ENCODE measurements around the gene OSER1.
A peak's percentile ranks its signal among the peaks of the same experiment; 100 is the strongest.

OSER1 gene

DNA sequence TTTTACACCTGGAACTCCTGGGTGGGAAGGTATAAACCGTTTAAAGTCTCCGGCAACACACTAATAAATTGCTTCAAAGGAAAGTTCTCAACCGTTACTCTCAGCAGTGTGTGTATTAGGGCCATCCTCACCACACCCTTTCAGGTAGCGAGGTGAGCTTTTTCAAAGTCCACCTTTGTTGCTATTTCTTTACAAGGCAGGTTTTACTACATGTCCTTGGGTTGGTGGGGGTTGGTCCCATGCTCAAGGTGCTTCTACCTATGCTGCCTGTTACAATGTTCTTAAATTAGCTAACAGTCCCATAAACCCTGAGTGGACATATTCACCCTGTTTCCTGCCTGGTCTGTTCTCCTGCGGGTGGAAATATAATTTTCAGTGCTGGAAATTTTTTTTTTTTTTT is 13.2 kb upstream of the OSER1 start:
- DNase-seq, result no peak

DNA sequence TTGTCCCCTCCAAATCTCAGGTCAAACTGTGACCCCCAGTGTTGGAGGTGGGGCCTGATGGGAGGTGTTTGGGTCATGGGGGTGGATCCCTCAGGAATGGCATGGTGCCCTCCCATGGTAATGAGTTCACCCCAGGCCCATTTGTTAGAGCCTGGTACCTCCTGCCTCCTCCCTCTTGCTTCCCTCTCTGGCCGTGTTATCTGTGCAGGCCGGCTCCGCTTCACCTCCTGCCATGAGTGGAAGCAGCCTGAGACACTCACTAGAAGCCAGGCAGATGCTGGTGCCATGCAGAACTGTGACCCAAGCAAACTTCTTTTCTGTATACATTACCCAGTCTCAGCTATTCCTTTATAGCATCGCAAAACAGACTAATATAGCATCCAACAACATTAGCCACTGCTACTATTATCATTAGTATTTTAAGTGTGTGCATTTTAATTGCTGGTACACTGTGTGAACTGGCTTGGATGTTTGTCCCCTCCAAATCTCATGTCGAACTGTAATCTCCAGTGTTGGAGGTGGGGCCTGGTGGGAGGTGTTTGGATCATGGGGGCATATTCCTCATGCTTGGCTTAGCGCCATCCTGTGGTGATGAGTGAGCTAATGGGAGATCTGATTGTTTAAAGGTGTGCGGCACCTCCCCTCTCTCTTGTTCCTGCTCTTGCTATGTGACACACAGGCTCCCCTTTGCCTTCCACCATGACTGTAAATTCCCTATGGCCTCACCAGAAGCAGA is 12.2 kb upstream of the OSER1 start:
- no peak for DNase-seq

DNA sequence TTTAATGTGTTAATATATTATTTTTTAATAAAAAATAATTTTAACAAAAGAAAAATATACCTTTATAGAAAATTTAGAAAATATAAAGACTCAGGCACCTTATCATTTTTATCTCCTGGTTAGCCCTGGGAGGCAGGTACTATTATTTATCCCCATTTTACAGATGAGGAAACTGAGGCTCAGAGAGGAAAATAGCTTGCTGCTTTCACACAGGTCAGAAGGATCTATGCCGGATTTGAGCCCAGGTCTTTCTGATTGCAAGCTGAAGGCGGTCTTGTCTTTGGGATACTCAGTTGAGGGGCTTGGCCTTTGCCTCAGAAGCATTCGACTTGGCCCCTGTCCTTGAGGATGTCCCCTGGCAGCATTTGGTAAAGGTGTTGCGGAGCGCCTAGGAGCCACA is 11.5 kb upstream of the OSER1 start:
- no peak for DNase-seq

DNA sequence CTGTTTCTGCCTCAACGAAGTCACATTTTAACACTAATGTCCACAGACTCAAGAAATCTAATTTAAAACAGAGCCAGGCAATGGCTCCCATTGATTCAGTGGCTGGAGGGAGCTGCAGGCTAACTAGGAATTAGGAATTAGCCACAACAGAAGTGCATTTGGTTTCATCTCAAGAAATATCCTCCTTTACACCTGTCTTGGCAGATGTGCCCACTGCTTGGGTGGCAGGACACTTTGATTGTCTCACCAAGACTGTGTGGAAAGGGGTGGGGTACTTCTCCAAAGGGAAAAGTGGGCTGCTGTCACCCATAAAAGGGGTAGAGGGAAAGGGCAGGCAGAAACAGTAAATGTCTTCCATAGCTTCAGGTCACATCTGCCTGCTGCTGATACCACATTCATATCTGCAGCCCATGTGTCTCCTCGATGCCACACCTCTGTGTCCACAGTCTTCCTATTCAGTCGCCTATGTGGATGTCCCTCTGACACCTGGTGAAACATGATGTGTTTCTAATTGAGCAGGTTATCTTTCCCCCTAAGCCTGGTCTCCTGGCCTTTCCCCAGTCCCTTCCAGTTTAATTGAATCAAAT is 10.9 kb upstream of the OSER1 start:
- DNase-seq, result peak; percentile 22

DNA sequence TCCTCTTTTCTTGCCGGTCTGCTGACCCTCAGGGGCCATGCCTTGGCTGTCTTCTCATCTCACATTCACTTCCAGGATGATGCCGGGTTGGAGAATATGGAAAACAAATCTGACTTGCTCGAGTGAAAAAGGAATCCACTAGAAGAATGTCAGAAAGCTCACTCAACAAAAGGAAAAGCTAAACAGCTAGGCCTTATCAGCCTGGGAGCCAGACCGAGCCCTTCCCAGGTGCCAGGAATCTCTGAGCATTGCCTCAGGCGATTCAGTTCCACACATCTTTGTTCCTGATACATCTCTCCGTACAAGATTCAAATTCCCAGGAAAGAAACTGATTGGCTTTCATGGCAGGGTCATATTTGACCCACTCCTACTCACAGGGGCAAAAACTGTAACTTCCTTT is 9.2 kb upstream of the OSER1 start:
- DNase-seq, result no peak

DNA sequence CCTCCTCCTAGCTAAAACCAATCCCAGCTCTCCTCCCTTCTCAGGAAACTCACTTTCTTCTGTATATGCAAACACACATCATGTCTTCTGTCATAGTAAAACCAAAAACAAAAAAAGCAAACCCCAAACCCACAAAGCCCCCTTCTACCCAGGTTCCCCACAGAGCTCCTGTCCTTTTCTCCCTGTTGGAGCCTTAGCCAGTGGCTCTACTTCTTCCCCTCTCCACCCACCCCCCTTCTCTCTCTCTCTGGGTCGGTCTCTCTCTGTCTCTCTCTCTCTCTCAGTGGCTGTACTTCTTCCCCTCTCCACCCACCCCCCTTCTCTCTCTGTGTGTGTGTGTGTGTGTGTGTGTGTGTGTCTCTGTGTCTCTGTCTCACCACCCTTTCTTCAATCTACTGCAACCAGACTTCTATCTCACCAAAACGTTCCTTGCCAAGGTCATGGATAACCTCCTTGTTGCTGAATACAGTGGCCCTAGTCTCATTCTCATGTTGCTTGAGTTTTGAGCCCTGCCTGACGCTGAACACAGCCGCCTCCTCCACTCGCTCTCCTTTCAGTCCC is 8.7 kb upstream of the OSER1 start:
- DNase-seq, result no peak

DNA sequence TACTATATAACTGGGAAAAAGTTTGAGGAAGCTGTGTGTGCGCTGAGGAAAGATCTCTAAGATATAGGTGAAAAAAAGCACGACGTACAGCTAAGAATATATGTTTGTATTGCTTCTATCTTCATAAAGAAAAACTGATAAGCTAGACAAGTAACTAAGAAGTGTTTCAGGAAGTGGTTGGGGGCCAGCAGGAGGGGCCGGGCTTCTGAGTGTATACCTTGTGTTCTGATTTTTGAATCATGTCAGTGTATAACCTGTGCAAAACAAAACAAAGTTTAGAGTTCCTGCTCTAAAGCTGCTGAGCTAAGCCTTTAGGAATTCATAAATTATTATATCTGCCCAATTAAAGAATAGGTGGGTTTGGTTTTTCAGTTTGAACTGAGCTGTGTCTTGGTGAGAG is 7.9 kb upstream of the OSER1 start:
- no peak for DNase-seq

DNA sequence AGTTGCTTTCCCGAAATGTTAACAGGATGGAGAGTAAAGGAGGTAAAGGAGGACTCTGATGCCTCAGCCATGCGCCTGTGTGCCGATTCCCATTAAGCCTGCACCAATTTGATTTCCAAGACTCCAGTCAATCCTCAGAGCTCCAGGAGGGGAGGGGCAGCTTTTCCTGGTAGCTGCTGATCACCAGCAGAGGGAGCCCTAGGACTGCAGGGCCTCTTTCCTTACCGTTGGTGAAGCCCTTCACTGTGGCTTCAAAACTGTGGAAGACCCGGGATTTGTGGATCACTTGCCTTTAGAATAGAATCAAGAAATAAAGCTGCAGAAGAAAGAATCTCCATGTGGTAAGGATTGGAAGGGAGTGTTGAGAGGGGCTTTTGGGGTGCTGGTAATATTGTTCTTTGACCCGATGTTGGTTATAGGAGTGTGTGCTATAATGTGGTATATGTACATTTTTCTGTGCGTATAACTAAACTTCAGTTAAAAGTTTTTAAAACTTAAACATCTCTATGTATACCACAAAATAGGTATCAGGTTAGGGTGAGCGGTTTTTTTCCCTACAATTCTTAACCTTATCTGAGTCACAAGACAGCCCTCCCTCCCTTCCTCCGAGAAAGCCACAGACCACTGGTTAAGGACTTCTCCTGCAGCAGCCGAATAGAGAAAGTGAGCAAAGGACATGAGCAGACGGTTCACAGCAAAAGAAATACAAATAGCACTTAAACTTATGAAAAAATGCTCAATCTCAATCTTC is 6.9 kb upstream of the OSER1 start:
- peak; percentile 87 for DNase-seq

DNA sequence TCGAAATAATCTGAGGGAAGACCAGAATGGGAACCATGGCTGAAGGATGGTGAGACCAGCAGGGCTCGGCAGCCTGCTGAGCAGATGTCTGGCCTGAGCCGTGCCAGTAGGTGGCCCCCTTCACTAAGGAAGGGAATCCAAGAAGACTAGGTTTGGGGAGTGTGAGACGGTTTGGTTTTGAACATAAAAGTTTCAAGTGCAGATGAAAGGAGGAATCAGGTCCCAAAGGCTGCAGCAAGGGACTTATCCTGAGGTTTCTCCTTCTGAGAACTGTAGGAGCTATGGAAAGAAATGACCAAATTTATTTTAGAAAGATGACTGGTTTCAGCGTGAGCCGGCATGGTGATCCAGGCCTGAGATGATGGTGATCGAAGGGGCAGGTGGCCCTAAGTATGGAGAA is 4.6 kb upstream of the OSER1 start:
- peak; percentile 80 for DNase-seq

DNA sequence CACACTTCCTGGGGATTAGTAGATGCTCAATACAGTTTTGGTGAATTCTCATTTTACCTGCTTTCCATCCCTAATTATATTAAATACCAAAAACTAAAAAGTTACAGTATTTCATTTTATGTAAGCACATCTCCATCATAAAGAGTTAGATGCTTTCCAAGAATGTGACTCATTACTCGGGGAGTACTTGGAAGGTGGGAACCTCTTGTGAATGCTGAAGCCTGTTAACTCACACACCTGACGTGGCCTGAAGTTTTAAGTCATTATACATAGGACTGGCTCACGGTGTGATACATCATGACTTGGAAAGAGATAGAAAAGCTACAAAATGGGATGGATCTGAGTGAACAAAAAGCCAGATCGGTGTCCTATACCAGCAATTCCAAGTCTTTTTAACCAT is 2.2 kb upstream of the OSER1 start:
- DNase-seq, result no peak

DNA sequence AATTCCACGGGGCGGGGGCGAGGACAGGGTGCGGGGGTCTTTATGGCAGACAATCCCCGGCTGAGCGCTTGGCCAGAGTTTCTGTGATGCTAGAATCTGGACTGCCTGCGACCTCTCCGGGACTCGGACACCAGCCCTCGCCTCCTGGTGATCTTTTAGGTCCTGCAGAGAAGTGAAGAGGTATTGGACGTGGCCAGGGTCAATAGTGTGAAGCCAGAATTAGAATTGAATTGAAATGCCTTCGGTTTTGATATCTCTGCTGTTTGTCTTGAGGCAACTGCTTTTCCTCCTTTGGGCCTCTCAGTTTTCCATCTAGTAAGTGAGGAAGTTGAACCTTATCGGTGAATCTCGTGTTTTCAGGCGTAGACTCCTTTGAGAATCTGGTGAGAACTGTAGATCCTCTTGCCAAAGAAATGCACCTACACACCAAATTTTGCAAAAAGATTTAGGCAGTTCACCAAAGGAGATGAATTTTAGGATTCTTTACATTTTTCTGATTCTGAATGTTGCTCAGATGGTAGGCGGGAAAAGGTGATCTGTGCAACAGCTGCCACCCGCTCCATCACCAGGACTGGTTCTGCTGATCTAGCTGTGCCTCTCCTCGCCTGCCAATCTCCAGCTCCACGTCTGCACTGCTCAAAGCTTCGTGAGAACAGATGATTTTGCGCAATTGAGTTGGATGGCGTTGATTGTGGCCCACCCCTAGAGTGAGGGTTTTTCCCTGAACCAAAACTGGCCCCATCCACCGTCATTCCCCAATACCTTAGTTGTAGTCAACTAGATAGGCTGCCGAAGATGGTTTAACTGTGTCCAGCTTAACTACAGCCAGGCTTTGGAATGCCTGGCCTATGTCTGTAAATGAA is 837 bp upstream of the OSER1 start:
- peak; percentile 53 for DNase-seq

DNA sequence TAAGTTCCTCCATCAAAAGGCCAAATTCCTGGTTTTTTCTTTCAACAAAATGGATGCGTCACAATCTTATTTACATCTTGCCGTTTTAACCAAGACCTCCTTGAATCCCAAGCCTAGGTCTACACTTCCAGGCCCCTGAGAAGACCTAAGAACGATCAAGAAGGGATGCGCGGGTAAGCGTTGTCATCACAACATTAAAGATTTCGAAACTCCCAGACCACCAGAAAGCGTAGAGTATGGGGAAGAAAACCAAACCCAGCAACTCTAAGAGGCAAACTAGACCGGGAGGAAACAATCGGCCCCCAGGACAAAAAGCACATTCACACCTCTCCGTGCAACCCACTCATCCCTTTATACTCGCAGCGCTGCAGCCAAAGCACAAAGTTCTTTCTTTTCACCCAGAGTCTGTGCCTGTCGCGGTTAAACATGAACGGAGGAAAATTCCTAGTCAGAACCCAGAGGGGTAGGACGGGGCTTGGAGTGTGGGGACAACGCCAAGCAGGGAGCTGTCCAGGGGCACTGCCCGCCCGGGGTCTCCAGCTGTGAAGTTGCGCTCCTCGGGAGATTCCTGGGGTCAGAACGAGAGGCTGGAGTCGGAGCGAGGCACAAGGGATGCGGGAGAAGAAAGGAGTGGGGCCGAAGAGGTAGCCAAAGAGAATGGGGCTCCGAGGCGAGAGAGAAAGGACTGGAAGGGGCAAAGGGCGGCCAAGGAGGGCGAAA is 725 bp downstream of the OSER1 start:
- DNase-seq, result peak; percentile 59

DNA sequence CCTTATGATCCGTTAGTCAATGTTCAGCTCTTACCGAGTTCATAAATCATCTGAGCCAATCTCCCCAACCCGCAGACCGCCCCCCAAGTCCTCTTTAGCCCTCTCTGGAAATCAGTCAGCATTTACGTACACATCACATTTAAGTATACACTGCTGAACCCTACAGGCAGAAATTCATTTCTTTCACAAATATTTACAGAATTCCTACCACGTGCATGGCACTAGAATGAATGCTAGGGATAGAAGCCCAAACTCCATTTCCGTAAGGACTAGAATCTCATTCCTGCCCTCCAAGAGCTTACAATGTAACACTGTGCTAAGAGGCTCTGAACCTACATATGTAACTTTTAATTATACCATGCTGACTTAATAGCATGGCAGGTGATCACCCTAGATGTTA is 1.8 kb downstream of the OSER1 start:
- no peak for DNase-seq

DNA sequence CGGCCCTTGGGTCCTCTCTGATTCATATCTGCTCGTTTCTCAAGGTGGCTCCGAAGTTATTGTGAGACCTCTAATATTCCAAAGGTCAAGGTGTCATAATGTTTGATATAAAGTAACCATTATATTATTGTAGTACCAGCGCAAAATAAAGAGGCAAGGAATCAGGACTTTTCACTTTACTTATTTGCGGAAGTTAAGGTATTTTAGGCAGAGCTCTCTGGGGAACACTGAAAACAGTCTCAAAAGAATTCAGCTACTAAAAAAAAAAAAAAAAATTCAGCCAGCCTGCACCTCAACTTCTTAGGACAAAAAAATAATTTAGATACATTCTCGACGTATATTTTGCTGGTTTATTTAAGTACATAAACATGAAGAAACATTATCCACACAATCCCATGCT is 2.4 kb downstream of the OSER1 start:
- no peak for DNase-seq

DNA sequence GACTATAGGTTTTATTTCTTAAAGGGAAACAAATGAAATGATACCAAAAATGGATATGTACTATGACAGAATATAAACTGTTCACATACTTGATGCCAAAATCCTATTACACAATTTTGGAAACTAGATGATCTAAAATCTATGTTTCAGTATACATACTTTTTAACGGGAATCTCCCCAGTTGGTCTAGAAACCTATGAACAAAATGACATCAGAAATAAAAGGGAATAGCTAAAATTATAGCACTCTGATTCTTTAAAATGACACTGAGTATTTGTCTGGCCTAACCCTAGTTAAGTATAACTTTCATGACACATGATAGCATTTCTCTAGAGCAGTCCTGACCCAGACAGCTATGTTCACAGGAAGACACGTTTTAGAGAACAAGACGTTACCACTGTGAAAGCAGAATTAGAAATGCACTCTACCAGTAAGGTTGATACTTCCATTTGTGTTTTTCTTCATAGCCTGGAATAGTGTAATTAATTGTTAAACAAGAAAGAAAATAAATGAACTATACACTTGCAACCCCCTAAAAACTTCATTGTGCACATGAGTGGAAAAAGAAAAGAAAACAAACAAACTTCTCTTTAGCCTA is 3.3 kb downstream of the OSER1 start:
- DNase-seq, result no peak

DNA sequence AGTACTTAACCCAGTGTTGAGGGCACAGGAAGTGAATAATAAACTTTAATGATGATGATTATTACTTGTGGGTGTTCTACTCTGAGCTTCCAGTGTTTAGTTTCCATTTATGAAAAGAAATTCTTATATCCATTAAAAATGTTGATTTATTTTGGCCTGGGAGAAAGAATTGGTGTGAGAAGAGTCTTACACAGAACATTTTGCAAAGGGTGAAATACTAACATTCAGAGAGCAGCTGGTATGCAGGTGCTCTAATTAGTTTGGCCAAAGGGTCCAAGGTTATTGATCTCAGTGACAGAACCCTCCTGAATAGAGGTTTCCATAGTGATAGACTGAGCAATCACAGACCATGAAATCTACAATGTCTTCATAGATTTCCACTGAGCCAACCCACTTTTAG is 4.4 kb downstream of the OSER1 start:
- DNase-seq, result peak; percentile 85

DNA sequence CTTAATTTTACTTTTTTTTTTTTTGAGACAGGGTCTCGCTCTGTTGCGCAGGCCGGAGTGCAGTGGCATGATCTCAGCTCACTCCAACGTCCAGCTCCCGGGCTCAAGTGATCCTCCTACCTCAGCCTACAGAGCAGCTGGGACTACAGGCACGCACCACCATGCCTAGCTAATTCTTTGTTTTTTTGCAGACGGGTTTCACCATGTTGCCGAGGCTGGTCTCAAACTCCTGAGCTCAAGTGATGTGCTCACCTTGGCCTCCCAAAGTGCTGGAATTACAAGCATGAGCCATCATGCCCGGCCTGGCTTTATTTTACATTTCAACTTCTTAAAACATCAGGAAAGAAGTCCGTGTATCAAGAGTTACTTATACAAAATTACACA is 5.7 kb downstream of the OSER1 start:
- no peak for DNase-seq

DNA sequence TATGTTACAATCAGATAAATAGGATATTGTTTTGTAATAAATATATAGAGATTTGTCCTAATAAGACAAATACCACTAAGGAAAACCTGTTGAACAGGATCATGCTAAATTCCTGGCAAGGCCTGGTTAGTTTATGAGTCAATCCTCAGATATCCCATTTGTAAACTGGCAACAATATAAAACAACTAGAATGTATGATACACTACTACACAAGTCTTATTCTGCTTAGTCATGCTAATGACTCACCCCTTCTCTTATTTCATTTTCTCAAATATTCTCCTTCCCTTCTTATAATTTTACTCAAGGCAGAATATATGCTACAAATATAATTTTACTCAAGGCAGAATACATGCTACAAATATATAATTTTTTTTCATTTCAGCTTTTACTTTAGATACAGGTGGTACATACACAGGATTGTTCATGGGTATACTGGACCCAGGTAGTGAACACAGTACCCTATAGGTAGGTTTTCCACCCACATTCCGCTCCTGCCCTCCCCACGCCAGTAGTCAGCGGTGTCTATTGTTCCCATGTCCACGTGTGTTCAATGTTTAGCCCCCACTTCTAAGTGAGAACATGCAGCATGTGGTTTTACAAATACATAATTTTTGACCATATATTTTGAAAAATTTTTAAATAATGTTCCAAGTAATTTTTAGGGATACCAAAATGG is 6.3 kb downstream of the OSER1 start:
- DNase-seq, result no peak

DNA sequence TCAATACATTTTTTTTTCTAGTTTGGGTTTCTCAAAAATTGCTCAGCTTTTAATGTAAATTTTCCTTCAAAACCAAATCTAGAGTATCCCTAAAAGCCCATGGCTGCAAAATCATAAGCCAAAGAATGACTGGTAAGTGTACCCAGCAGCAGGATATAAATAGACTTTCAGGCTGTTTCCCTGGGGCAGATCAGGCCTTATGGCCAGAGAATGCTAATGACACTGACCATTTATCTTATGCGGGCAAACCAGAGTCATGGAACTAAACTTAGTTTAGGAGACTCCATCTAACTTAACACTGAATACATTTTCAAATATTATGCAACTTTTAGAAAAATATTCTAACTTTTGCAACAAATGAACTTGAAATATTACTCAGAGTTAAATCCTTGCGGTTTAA is 7.4 kb downstream of the OSER1 start:
- no peak for DNase-seq

DNA sequence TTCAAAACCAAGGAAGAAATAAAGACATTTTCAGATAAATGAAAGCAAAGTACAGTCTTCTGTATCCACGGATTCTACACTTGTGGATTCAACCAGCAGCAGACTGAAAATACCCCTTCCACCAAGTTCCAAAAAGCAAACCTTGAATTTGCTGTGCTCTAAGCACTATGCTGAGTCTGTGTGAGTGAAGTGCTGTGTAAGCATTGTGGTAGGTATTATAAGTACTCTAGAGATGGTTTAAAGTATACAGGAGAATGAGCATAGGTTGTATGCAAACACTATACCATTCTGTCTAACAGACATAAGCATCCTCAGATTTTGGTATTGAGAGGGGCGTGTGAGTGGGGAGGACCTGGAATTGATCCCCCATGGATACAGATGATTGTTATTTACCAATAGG is 9.6 kb downstream of the OSER1 start:
- DNase-seq, result no peak

DNA sequence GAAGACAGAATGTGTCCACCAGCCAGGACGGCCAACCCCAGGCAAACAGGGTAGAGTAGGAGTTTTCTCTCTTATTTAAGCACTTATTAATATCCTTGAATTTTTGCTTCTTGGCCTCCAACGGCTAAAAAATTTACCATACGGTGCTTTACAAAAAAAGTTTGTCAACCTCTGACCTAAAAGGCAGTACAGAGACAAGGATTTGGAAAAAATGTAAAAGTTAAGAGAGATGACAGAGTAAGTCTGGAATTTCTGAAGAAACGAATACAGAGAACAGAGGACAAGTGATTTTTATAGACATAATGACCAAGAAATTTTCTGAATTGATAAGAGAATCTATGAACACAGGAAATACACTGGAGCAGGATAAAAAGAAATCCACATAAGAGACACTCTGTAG is 10.2 kb downstream of the OSER1 start:
- no peak for DNase-seq
